Peyer's patch (tissue), 4 donors: Measurements from ENCODE around the gene FAM47E.

Experiments used
- POLR2A ChIP-seq, 2 donors: fragments of 450-650 bp; IDR thresholded peaks; one replicate each; pipeline ENCODE4 v1.5.1; 2017; ENCODE audit warnings: antibody characterized with exemption in 2 of 2, mild to moderate bottlenecking in 2 of 2, moderate library complexity in 2 of 2
- TF ChIP-seq, protein P1 (sequence below), 6 experiments: fragments of 450-650 bp in 4 of 6; fragments of 200-600 bp in 2 of 6; sonication (generic) in 1 of 6; IDR thresholded peaks; one replicate each; pipeline ENCODE4 v1.5.1; 2017 to 2019; ENCODE audit warnings: antibody characterized with exemption in 6 of 6, mild to moderate bottlenecking in 3 of 6, moderate library complexity in 1 of 6

DNA sequence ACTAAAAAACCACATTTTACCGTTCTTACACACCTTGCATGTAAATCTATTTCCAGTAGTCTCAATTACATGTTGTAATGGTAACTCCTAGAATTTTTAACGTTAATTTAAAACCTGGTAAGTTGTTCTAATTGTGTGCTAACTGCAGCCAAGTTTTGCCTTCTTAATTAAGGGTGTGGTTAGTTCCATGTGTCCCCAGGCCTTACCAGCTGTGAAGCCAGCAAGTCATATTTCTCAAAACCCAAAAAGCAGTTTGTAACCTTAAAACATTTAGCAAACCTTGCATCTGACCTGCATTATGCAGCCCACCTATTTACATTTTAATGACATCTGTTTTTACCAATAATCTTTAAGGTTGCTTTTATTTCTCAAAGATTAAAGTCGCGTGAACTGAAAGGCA is 18.4 kb upstream of the FAM47E start:
- TF ChIP-seq, protein P1, sequence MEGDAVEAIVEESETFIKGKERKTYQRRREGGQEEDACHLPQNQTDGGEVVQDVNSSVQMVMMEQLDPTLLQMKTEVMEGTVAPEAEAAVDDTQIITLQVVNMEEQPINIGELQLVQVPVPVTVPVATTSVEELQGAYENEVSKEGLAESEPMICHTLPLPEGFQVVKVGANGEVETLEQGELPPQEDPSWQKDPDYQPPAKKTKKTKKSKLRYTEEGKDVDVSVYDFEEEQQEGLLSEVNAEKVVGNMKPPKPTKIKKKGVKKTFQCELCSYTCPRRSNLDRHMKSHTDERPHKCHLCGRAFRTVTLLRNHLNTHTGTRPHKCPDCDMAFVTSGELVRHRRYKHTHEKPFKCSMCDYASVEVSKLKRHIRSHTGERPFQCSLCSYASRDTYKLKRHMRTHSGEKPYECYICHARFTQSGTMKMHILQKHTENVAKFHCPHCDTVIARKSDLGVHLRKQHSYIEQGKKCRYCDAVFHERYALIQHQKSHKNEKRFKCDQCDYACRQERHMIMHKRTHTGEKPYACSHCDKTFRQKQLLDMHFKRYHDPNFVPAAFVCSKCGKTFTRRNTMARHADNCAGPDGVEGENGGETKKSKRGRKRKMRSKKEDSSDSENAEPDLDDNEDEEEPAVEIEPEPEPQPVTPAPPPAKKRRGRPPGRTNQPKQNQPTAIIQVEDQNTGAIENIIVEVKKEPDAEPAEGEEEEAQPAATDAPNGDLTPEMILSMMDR (IDR thresholded peaks at IDR 0.05) = no peak
- TF ChIP-seq POLR2A (IDR thresholded peaks at IDR 0.05) = no peak
